Right lobe of liver (tissue), 4 donors: ENCODE measurements around the gene PHETA1.

Experiments used
- POLR2A ChIP-seq: fragments of 450-650 bp; IDR thresholded peaks from one replicate; pipeline ENCODE4 v1.6.1; 2017; ENCODE audit warnings: antibody characterized with exemption, mild to moderate bottlenecking
- TF ChIP-seq, protein P1 (sequence below), 4 donors: fragments of 200-600 bp in 3 of 4; fragments of 450-650 bp in 1 of 4; IDR thresholded peaks; one replicate each; pipeline versions ENCODE4 v1.5.1 to v1.8.0; 2016 to 2022; ENCODE audit warnings: antibody characterized with exemption in 4 of 4, mild to moderate bottlenecking in 2 of 4
- donor health status: DM: no; HTN: no; CAD: no.
- donor health status: DM: no; HTN: no; CAD: no.
- donor health status: DM: no; HTN: yes; CAD: no.

GRCh38 chr12:111411185-111411764, 42.4 kb upstream of the PHETA1 start:
- TF ChIP-seq, protein P1, sequence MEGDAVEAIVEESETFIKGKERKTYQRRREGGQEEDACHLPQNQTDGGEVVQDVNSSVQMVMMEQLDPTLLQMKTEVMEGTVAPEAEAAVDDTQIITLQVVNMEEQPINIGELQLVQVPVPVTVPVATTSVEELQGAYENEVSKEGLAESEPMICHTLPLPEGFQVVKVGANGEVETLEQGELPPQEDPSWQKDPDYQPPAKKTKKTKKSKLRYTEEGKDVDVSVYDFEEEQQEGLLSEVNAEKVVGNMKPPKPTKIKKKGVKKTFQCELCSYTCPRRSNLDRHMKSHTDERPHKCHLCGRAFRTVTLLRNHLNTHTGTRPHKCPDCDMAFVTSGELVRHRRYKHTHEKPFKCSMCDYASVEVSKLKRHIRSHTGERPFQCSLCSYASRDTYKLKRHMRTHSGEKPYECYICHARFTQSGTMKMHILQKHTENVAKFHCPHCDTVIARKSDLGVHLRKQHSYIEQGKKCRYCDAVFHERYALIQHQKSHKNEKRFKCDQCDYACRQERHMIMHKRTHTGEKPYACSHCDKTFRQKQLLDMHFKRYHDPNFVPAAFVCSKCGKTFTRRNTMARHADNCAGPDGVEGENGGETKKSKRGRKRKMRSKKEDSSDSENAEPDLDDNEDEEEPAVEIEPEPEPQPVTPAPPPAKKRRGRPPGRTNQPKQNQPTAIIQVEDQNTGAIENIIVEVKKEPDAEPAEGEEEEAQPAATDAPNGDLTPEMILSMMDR (IDR thresholded peaks at IDR 0.05) = no peak
- no peak for TF ChIP-seq POLR2A
